GM21528 (cell line): ENCODE data around the gene BTBD9.
"Not testable (repeated sequence)": the region's sequence is repeated elsewhere in the genome, so short reads cannot be mapped to it uniquely, and the experiment has no call there.

Experiments
- ATAC-seq: cut with Tn5 transposase; IDR thresholded peaks from one replicate; pipeline ENCODE4 v1.9.1; 2021; ENCODE audit warnings: mild to moderate bottlenecking, moderate library complexity; ENCODE audit not compliant: unreplicated experiment, low FRiP score

Gene BTBD9

GRCh38 chr6:38445336-38445735, 194.4 kb downstream of the BTBD9 start:
- no peak for ATAC-seq

GRCh38 chr6:38443352-38444144, 196.2 kb downstream of the BTBD9 start:
- ATAC-seq = no peak

- ATAC-seq = no peak
Observed at GRCh38 chr6:38438097-38438496, 201.6 kb downstream of the BTBD9 start.

GRCh38 chr6:38436726-38437465, 202.8 kb downstream of the BTBD9 start:
- no peak for ATAC-seq

- ATAC-seq = no peak
Observed at GRCh38 chr6:38435330-38435729, 204.4 kb downstream of the BTBD9 start.

- ATAC-seq = no peak
Observed at GRCh38 chr6:38434051-38434450, 205.7 kb downstream of the BTBD9 start.

- no peak for ATAC-seq
Observed at GRCh38 chr6:38432479-38432878, 207.2 kb downstream of the BTBD9 start.

- ATAC-seq = no peak
Observed at GRCh38 chr6:38432079-38432478, 207.7 kb downstream of the BTBD9 start.

GRCh38 chr6:38429546-38429945, 210.2 kb downstream of the BTBD9 start:
- ATAC-seq = no peak

- no peak for ATAC-seq
Observed at GRCh38 chr6:38427492-38428210, 212.1 kb downstream of the BTBD9 start.

- ATAC-seq = not testable (repeated sequence)
Observed at GRCh38 chr6:38425788-38426488, 213.8 kb downstream of the BTBD9 start.

- ATAC-seq = no peak
Observed at GRCh38 chr6:38423746-38424145, 216.0 kb downstream of the BTBD9 start.

GRCh38 chr6:38420207-38420606, 219.5 kb downstream of the BTBD9 start:
- ATAC-seq = no peak

- no peak for ATAC-seq
Observed at GRCh38 chr6:38417521-38417920, 222.2 kb downstream of the BTBD9 start.

- ATAC-seq = no peak
Observed at GRCh38 chr6:38415231-38416005, 224.3 kb downstream of the BTBD9 start.

- no peak for ATAC-seq
Observed at GRCh38 chr6:38413102-38413800, 226.5 kb downstream of the BTBD9 start.

- no peak for ATAC-seq
Observed at GRCh38 chr6:38407192-38407591, 232.5 kb downstream of the BTBD9 start.

- no peak for ATAC-seq
Observed at GRCh38 chr6:38406096-38406495, 233.6 kb downstream of the BTBD9 start.

GRCh38 chr6:38404900-38405556, 234.7 kb downstream of the BTBD9 start:
- no peak for ATAC-seq
